ENCODE measurements around the gene AQP11.
"Not testable (repeated sequence)": the region's sequence is repeated elsewhere in the genome, so short reads cannot be mapped to it uniquely, and the experiment has no call there.

AQP11 gene

DNA sequence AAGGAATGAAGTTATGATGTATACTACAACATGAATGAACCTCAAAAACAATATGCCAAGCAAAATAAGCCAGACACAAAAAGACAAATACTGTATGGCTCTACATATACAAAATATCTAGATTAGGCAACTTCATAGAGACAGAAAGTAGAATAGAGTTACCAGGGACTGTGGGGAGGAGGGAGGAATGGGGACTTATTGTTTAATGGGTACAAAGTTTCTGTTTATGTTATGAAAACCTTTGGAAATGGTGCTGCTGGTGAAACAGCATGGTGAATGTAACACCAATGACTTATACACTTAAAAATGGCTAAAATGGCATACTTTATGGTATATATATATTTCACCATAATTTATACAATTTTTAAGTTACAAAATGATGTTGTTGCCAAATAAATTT is 4.1 kb downstream of the AQP11 start:
- no peak for DNase-seq

DNA sequence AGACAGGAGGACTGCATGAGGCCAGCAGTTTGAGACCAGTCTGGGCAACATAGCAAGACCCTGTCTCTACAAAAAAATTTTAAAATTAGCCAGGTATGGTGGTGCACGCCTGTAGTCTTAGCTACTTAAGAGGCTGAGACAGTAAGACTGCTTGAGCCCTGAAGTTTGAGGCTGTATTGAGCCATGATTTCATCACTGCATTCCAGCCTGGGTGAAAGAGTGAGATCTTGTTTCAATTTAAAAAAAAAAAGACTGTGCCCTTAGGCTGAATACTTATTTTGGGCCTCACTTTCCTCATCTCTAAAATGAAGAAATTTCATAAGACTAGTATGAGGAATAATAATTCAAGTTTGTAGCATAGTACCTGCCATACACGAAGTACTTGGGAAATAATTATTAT is 6.9 kb downstream of the AQP11 start:
- no peak for DNase-seq

DNA sequence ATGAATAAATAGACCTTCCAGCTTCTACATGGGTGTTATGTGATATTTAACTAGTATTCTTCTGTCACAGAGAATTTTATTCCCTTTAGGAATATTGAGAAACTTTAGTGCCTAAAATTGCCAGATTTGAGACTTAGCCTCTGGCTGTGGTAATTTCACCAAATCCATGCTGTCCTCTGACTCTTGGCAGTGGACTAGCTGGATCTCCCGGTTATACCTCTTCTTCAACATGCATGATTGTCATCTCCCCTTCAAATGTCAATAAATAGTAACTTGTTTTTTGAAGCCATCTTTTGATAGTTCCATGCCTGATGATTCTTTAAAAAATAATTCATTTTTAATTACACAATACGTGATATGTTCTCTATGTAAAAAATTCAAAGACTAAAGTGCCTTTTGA is 8.4 kb downstream of the AQP11 start:
- no peak for DNase-seq

DNA sequence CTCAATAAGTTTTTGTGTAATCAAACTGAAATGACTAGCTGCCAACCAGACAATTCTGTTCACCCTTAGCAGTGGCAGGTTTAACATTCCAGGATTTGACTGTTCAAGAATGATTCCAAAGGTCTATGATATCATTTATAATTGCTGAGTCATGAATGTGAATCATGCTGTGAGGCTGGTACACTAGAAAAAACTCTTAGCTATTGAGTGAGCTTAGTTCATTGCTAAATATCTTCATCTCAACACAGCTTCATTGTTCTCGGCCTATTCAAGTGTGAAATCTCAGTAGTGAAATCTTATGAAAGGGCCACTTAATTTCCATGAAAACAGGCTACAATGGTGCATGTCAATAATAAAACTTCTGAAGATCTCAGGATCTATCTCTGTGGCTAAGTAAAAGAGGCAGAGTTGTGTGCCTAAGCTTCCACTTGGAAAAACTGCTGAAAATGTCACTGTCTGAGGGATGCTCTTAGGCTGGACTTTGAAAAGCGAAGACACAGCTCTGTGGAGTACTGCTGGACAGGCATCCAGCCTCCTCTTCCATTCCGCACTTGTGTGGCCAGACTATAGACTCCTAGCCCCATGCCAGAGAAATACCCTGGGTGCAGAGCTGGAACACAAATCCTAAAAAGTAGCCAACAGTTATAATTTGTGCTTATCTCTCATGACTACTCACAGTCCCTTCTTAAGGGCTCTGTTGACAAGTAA is 12.8 kb downstream of the AQP11 start:
- DNase-seq: no peak

DNA sequence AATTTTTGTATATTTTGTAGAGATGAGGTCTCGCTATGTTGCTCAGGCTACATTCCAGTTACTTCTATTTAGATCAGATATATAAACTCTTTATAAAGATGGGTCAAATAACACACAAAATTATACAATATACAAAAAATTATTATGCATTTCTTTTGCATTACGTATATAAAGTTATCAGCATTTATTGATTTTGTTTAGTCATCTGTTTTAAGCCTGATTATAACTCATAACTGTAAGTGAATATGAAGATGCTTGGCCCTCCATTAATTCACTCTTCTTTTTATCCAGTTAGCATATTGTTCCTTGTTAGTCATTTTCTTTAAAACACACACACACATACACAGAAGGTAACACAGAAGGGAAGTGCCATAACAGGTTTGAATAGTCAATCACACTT is 14.5 kb downstream of the AQP11 start:
- DNase-seq: no peak

DNA sequence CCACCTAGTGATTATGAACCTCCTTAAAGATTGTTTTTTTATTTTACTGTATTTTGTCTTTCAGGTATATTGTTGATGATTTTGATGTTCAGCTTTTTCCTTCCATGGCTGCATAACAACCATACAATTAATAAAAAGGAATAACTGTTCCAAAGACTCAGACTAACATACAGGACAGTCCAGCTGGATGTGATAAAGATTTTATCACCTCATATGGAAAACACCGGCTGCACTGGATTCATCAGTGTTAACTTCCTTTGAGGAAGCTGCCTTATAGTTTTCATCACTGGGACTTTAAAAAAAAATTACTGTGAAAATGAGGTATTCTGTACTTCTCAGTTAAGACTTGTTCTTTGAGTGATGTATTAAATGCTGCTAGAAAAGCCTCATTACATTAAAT is 19.5 kb downstream of the AQP11 start:
- no peak for DNase-seq

DNA sequence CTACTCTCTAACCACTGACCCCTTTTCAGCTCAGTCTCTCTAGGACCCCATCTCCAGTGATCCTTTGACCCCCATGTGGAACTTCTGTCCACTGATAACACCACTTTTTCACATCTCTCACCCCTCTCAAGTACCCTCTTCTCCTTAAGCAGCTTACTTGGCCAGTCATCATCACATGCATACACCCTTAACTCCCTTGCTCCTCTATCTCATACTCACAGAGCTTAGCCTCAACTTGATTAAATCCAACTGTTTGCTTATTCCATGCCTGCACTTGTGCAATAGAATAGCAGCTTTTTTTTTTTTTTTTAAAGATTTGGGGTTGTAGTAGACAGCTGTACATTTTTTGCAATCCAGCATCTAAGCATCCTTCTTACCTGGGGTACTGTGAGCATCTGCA is 22.2 kb downstream of the AQP11 start:
- DNase-seq: no peak

DNA sequence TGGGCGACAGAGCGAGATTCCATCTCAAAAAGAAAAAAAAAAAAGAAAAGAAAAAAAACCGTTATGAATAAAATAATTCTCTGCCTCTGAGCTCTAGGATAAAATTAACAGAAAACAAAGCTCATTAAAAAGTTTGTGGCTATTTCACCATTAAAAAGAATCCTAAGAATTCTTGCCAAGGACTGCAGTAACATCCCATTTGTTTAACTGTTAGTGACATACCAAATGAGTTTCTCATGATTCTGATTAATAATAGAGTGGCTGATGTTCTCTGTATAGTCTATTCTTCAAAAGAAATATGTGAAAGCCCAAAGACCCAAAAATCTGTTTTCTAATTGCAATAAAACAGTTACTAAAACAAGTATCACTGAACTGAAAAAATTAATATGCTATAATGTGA is 28.1 kb downstream of the AQP11 start:
- DNase-seq: no peak

DNA sequence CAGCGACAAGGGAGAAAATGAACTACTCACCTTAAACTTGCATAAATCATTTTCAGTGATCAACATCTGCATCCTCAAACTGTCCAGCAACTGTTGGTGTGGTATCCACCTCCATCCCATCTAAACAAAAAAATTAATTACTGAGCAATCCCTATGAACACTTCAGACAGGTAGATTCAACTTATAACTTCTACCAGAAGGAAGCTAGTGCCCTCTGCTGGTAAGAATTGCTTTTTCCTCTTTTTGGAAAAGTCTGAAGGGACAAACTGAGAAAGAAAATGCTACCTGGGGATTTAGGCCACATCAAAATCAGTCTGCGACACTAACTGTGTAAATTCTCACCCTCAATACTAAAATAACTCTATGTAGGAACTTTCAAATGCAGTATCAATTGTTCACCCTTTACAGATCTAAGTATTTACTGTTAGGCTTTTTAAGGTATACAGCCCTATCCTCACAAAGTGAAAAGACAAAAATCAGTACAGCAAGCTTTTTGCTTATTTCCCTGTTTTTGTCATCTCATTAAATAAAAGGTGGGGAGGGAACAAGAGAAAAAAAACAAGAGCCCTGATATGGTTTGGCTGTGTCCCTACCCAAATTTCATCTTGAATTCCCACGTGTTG is 29.9 kb downstream of the AQP11 start:
- peak in 1 of 2 donors; percentile 24 for DNase-seq

DNA sequence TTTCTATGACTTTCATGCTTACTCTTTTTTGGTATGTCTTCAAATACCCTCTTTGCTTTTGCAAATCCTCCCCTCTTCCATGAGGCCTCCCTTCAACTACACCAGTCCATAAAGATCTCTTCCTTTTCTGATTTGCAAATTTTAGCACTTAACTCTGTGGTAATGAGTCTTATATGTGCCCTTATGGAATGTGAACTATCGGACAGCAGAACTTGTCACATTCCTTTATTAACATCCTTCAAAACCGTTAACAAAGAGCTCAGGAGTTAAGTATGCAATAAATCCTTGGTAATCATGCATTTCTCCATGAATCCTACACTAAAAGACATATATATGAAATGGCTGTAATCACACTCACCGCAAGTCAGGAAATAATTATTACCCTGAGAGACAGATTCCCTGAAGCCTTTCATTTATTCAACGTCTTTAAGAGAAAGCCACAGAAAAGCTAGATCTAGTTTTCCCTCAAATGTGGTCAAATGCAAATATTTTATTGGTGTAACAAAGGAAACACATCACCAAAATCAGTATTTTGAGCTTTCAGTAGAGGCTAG is 40.5 kb downstream of the AQP11 start:
- no peak for DNase-seq

DNA sequence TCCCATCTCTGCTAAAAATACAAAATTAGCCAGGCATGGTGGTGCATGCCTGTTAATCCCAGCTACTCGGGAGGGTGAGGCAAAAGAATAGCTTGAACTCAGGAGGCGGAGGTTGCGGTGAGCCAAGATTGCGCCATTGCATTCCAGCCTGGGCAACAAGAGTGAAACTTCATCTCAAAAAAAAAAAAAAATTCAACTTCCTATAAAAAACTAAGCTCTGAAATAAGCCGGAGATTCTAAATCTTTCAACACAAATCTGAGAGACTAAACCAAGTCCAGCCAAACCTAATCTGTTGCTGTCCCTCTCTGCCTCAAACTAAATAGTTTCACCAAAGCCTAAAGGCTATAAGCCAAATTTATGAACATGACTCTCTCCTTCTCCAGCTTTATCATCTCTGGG is 44.2 kb downstream of the AQP11 start:
- DNase-seq: not testable (repeated sequence)

DNA sequence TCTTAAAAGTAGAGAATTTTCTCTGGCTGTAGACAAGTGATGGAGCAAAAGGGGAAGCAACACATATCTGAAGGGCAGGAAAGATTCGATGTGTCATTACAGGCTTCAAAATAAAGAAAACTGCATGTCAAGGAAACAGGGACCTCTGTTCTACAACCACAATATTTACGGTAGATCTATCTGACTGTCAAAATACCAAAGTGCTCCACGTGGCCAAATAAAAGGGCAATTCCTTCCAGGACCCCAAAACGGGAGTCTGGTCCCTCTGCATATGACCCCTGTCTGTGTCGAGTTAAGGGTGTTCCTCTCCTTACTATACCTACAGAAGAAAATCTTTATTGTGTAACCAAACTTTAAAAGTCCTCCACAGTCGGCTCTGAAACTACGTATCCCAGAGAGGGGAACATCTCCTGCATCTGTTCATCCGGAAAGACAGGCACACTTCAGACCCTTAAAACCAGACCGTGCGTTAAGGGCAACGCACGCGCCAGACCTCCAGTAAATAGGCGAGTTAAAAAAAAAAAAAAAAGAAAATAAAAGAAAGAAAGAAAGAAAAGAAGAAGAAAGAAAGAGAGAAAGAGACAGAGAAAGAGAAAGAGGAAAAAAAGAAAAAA is 47.1 kb downstream of the AQP11 start:
- no peak for DNase-seq

DNA sequence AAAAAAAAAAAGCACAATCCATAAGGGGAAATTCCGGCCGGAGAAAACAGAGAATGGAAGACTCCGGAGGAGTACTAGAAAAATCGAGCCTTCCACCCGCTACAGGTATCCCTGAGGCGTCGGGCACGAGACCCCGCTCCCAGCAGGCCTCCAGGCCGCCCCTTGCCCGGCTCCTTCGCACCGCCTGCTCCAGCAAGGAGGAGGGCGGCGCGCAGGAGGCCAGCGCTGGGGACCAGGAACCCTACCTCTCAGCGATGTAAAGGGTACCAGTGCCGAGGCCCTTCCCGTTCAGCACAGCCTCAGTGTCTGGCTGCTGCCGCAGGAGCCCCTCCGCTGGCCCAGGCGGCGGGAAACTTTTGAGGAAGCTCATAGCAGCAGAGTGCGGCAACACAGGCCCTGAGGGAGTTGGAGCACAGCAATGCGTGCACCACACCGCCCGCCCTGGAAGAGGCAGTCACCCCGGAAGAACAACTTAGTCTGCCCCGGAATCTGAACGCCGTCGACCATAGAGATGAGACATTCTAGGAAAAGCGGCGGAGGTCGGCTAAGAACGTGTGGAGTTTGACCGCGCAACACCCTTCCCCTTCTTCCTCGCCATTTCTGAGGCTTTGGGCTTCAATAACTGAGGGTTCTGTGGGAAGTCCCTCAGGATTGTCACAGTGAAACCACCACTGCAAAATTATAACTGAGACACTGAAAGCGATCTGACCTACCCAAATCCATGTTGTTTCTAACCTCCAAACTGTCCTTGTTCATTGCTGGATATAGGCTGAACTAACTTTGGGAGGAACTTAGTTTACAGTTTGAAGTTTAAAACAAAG is 47.8 kb downstream of the AQP11 start, which contains the start of gene CLNS1A:
CLNS1A (minus strand) TSS at position 450 of the 821 bp plus-strand sequence; CDS start at position 370, 80 bp downstream.
- peak; percentile 73 to 74 for DNase-seq

DNA sequence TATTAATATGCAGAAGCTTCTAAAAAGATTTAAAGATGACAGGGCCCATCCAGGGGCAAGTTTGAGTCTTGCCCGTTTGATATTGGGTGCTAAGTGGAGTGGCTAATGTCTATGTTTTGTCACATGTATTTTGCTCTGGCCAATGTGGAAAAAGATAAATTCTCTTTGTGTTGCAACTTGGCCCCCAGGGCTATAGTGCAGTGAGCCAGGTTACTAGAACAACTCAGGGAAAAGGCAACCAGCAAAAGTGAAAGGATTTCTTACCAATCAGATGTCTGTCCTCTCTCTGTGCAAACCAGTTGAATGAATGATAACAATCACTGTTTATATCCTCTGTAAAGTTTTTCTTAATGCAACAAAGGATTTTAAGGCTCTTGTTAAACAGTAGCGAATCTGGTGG is 52.5 kb downstream of the AQP11 start:
- DNase-seq: no peak

DNA sequence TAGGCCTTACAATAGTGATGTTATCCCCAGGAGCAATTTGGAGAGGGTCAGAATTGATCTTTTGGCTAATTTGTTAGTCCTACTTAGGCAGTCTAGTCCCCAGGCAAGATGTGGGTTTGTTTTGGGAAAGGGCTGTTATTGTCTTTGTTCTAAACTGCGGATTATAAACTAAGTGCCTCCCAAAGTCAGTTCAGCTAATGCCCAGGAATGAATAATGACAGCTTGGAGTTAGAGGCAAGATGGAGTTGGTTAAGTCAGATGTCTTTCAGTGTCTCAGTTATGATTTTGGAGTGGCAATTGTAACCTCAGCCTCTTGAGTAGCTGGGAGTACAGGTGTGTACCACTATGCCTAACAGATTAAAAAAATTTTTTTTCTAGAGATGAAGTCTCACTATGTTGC is 55.1 kb downstream of the AQP11 start:
- no peak for DNase-seq

DNA sequence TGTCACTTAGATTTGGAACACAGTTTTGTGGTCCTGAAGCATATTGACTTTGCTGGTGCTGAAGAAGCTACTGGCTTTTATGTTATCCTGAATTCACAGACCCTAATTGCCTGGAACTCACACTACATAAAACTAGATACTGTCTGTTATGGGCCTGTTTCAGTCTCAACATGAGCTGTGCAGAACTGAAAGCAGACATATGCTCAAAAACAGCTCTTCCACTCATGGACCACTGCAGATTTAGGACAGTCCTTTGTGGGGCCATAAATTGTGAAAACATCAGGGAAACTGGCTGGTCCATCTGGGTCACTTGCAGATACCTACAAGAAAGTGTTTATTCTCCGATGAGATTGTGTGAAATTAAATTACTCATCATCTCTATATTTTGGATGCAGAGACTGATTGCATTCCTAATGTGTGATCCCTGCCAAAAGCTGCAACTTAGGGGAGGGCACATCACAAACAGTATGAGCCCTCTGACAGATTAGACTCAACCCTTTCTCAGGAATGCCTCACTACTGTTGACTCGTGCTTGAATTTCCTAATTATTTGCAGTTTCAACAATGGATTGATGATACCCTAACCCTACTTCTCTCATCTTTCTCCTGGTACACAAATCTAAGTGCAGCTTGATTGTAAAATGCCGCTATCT is 58.0 kb downstream of the AQP11 start:
- DNase-seq: no peak

DNA sequence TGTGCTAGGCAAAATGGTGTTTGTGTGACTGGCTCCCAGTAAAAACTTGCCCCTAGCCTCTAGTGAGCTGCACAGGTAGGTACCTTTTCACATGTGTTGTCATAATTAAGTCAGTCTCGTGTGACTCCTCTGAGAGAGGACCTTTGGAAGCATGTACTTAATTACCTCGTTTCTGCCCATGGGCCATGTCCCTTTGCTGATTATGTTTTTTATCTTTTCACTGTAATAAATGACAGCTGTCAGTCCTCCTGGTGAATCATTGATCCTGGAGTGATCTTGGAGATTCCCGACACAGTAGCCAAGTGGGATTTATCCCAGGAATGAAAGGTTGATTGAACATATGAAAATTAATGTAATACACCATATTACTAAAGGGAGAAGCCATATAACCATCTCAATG is 60.4 kb downstream of the AQP11 start:
- DNase-seq: no peak

DNA sequence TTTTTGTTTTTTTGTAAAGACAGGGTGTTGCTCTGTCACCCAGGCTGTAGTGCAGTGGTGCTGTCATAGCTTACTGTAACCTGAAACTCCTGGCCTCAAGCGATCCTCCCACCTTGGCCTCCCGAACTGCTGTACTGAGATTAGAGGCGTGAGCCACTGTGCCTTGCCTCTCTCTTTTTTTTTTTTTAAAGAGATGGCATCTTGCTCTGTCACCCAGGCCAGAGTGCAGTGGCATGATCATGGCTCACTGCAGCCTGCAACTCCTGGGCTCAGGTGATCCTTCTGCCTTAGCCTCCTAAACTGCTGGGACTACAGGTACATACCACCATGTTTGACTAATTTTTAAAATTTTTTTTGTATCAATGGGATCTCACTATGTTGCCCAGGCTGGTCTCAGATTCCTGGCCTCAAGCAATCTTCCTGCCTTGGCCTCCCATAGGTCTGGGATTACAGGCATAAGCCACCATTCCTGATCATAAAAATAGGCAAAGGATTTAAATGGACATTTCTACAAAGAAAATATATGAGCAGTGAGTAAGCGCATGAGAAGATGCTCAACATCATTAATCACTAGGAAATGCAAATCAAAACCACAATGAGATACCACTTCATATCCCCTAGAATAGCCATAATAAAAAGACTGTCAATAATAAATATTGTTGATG is 65.1 kb downstream of the AQP11 start:
- DNase-seq: no peak

DNA sequence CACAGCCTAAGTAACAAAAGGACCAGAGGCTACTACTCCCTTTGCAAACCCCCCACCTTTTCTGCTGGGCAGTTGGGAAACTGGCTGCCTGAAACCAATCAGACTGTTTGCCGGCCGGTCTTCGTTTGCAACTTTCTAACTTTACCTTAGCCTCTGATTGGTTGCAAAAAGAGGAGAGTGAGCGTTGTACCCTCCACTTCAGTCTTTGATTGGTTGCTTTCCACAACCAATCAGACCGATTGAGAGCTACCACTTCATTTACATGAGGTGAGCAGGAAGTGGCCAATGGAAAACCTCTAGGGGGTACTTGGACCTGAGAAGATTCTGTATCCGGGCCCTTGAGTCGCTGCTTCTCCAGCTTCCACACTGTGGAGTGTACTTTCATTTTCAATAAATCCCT is 66.6 kb downstream of the AQP11 start:
- DNase-seq: no peak

DNA sequence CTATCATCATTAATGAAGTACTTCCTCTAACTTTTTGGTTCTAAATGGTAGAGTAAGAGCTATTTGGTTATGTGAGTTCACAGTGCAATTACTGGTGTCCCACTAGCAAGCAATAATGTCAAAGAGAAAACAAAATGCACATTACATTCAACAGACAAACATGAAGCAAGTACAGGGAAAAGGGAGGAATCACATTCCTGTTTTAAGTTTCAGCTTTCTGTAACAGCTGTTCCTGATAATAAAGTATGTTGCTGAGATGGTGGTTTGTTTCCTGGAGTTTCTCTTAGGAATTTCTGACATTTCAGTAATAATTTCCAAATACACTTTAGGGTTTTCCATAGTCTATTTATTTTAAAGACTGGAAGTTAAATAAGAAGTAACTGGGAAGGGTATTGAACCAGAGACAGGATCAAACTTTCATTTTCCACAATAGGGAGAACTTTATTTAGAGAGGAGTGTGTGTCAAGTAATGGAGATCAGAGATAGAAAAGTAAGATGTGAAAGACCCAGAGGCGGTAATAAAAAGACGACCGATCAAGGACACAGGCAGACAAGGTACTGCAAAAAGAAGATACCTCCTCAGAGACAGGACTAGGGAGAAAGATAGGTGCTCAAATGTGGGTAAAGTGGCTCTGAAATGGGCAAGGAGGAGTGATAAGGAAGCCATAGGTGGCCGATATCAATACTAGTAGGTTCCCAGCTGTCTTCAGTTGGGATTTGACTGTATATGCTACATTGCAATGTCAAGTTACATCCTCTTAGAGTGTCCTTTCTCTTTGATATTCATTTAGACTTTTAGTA is 68.7 kb downstream of the AQP11 start:
- no peak for DNase-seq

Measured in stimulated activated CD4-positive, alpha-beta T cell treated with anti-CD3 and anti-CD28 coated beads, Interleukin-2, amount 100 ng/mL, for 48 hours (primary cell).